Uterus (tissue), 4 donors: ENCODE results near the gene PKP4. TPM values are rescaled to one million over a fixed set of nuclear protein-coding genes. Genes with fewer than 3 reads are reported as not detected.

ENCODE experiments used
- DNase-seq, 2 donors: peaks; one replicate each; pipeline ENCODE4 v3.0.0-alpha.2; 2019 to 2020
- H3K27ac ChIP-seq, 2 donors: fragments of 200-600 bp; sonication (generic); 1 replicate in 1 of 2; 2 replicates in 1 of 2; pipeline ENCODE4 v1.5.1; 2016 to 2018
- H3K27me3 ChIP-seq, 2 donors: fragments of 200-600 bp; sonication (generic); one replicate each; pipeline ENCODE4 v1.5.1; 2018 to 2019; ENCODE audit warnings: control low read depth in 1 of 2
- H3K36me3 ChIP-seq, 2 donors: fragments of 200-600 bp; sonication (generic); one replicate each; pipeline ENCODE4 v1.5.1; 2019; ENCODE audit warnings: control low read depth in 1 of 2
- H3K4me1 ChIP-seq, 2 donors: fragments of 200-600 bp; sonication (generic); one replicate each; pipeline ENCODE4 v1.5.1; 2018 to 2019; ENCODE audit warnings: control low read depth in 1 of 2
- H3K4me3 ChIP-seq, 2 donors: fragments of 200-600 bp; sonication (generic); 1 replicate in 1 of 2; 2 replicates in 1 of 2; pipeline ENCODE4 v1.5.1; 2018 to 2019; ENCODE audit warnings: mild to moderate bottlenecking in 1 of 2
- H3K9me3 ChIP-seq, 2 donors: fragments of 200-600 bp; sonication (generic); one replicate each; pipeline ENCODE4 v1.5.1; 2019; ENCODE audit warnings: control low read depth in 1 of 2
- CTCF ChIP-seq, 4 experiments: fragments of 200-600 bp in 2 of 4; fragments of 450-650 bp in 2 of 4; sonication (generic) in 2 of 4; IDR thresholded peaks; one replicate each; pipeline ENCODE4 v1.5.1; 2016 to 2019; ENCODE audit warnings: antibody characterized with exemption in 4 of 4, mild to moderate bottlenecking in 2 of 4, moderate library complexity in 1 of 4
- POLR2A ChIP-seq, 2 donors: fragments of 450-650 bp; IDR thresholded peaks; one replicate each; pipeline ENCODE4 v1.6.1; 2016; ENCODE audit warnings: antibody characterized with exemption in 2 of 2, mild to moderate bottlenecking in 1 of 2, moderate library complexity in 1 of 2
- intact Hi-C: fragments of 100-400 bp; cut with DNase I; formaldehyde crosslinking; loops from one replicate; pipeline ENCODE4 v1.15.1; 2023; ENCODE audit warnings: low total_unique reads
- total RNA-seq, 4 donors: library from RNA; depleted of rRNA in 3 of 4; stranded (reverse); fragments of >200 nt in 3 of 4; gene quantifications; one replicate each; pipeline versions ENCODE4 v1.1.0 to v1.2.4, GENCODE V29; 2014 to 2023
- donor health status: DM: yes; HTN: yes; CAD: no.

Gene PKP4
- total RNA-seq, 4 donors from 2014 or later: 35.6 to 122 (median 60.6) TPM

- H3K27ac ChIP-seq: no peak overlapping the region
- intact Hi-C loops: no loop called here
Measured at GRCh38 chr2:158493458-158493857, 36.7 kb downstream of the PKP4 start.

GRCh38 chr2:158495175-158495574 is 38.4 kb downstream of the PKP4 start:
- Histone ChIP-seq H3K9me3 (no peaks in the 10 kb centered on the region), H3K4me1 (no peaks in the 10 kb centered on the region), H3K27ac (no peak overlapping the region), H3K27me3 (no peaks in the 10 kb centered on the region), H3K36me3 (no peaks in the 10 kb centered on the region), H3K4me3 (no peak overlapping the region)
- intact Hi-C loops: no loop called here
- no peak for TF ChIP-seq CTCF (IDR thresholded peaks at IDR 0.05)
- TF ChIP-seq POLR2A (IDR thresholded peaks at IDR 0.05): no peak
- no peak for DNase-seq

More at GRCh38 chr2:158493458-158493857, 36.7 kb downstream of the PKP4 start:
- no peak for TF ChIP-seq CTCF (IDR thresholded peaks at IDR 0.05)
- TF ChIP-seq POLR2A (IDR thresholded peaks at IDR 0.05): no peak
- Histone ChIP-seq H3K36me3 (no peaks in the 10 kb centered on the region), H3K9me3 (no peaks in the 10 kb centered on the region), H3K4me3 (no peak overlapping the region), H3K4me1 (no peaks in the 10 kb centered on the region), H3K27me3 (no peaks in the 10 kb centered on the region)
- no peak for DNase-seq

GRCh38 chr2:158496986-158497385 is 40.2 kb downstream of the PKP4 start:
- no peaks in the 10 kb centered on the region for H3K4me1 ChIP-seq
- TF ChIP-seq CTCF (IDR thresholded peaks at IDR 0.05) (no peak), POLR2A (IDR thresholded peaks at IDR 0.05) (no peak)
- intact Hi-C loops: no loop called here

GRCh38 chr2:158497486-158497885 is 40.7 kb downstream of the PKP4 start:
- no peak overlapping the region for H3K27ac ChIP-seq
- no peaks in the 10 kb centered on the region for H3K4me1 ChIP-seq
- no peaks in the 10 kb centered on the region for H3K27me3 ChIP-seq
- H3K36me3 ChIP-seq: no peaks in the 10 kb centered on the region
- H3K9me3 ChIP-seq: no peaks in the 10 kb centered on the region
- DNase-seq: no peak
- H3K4me3 ChIP-seq: no peak overlapping the region
- no peak for TF ChIP-seq POLR2A (IDR thresholded peaks at IDR 0.05)
- no peak for TF ChIP-seq CTCF (IDR thresholded peaks at IDR 0.05)
- intact Hi-C loops: no loop called here

More at GRCh38 chr2:158496986-158497385, 40.2 kb downstream of the PKP4 start:
- H3K4me3 ChIP-seq: no peak overlapping the region
- H3K27me3 ChIP-seq: no peaks in the 10 kb centered on the region
- H3K27ac ChIP-seq: no peak overlapping the region
- no peaks in the 10 kb centered on the region for H3K36me3 ChIP-seq
- no peak for DNase-seq
- H3K9me3 ChIP-seq: no peaks in the 10 kb centered on the region

- no peak overlapping the region for H3K27ac ChIP-seq
- intact Hi-C loops: no loop called here
- H3K27me3 ChIP-seq: no peaks in the 10 kb centered on the region
- no peaks in the 10 kb centered on the region for H3K9me3 ChIP-seq
- TF ChIP-seq POLR2A (IDR thresholded peaks at IDR 0.05) (no peak), CTCF (IDR thresholded peaks at IDR 0.05) (no peak)
- no peak for DNase-seq
- no peak overlapping the region for H3K4me3 ChIP-seq
- no peaks in the 10 kb centered on the region for H3K36me3 ChIP-seq
- H3K4me1 ChIP-seq: no peaks in the 10 kb centered on the region
Measured at GRCh38 chr2:158498043-158498748, 41.4 kb downstream of the PKP4 start.
